OCI-LY7 (cell line): ENCODE data around the gene CYP26A1. TPM values are rescaled to one million over a fixed set of nuclear protein-coding genes. Genes with fewer than 3 reads are reported as not detected.
A peak's percentile ranks its signal among the peaks of the same experiment; 100 is the strongest.

Experiments used
- BruUV-seq: library from RNA; stranded (reverse); fragments of 400-500 nt; replicated peaks from 2 replicates; lab custom pipeline; 2021; lab: Mats Ljungman, UMichigan
- CTCF ChIA-PET: fragments of 300-600 bp; sonication (Branson Sonifier 250); formaldehyde crosslinking; loops from one replicate; lab custom pipeline; 2022; ENCODE audit warnings: antibody characterized with exemption; ENCODE audit not compliant: unreplicated experiment; lab: Charles Lee
- POLR2A ChIA-PET: fragments of 300-600 bp; sonication (Branson Sonifier 250); formaldehyde crosslinking; loops from one replicate; lab custom pipeline; 2022; ENCODE audit warnings: antibody characterized with exemption; lab: Charles Lee
- DNase-seq: peaks from one replicate; pipeline ENCODE4 v3.0.0-alpha.2; 2015; ENCODE audit warnings: low spot score
- H2AFZ ChIP-seq: fragments of 200-600 bp; sonication (generic), shearing (Covaris generic); 2 replicates; pipeline ENCODE4 v1.6.1; 2014; ENCODE audit warnings: mild to moderate bottlenecking, antibody characterized with exemption, low read length, moderate library complexity
- H3K27ac ChIP-seq: fragments of 200-600 bp; sonication (generic); 2 replicates; pipeline ENCODE4 v1.5.1; 2014; ENCODE audit warnings: mixed run types, low read depth, mild to moderate bottlenecking, moderate library complexity, low read length, inconsistent platforms; ENCODE audit not compliant: poor library complexity, severe bottlenecking
- H3K36me3 ChIP-seq: fragments of 200-600 bp; sonication (generic); 2 replicates; pipeline ENCODE4 v1.6.1; 2014; ENCODE audit warnings: mild to moderate bottlenecking, antibody characterized with exemption, low read length, moderate library complexity, mixed read lengths; ENCODE audit not compliant: insufficient read depth
- H3K4me1 ChIP-seq: fragments of 200-600 bp; sonication (generic); 2 replicates; pipeline ENCODE4 v1.5.1; 2014; ENCODE audit warnings: mild to moderate bottlenecking, low read length; ENCODE audit not compliant: insufficient read depth, poor library complexity, severe bottlenecking
- H3K4me2 ChIP-seq: fragments of 200-600 bp; sonication (generic); 2 replicates; pipeline ENCODE4 v1.6.1; 2014; ENCODE audit warnings: mild to moderate bottlenecking, low read length
- H3K4me3 ChIP-seq: fragments of 200-600 bp; sonication (generic); 2 replicates; pipeline ENCODE4 v1.5.1; 2014; ENCODE audit warnings: mild to moderate bottlenecking, low read depth, low read length; ENCODE audit not compliant: poor library complexity, severe bottlenecking
- H3K79me2 ChIP-seq: fragments of 200-600 bp; sonication (generic); 2 replicates; pipeline ENCODE4 v1.6.1; 2016; ENCODE audit warnings: low read depth, mild to moderate bottlenecking, low read length, moderate library complexity, mixed read lengths; ENCODE audit not compliant: insufficient read depth
- H3K9me2 ChIP-seq: fragments of 200-600 bp; sonication (generic); 2 replicates; pipeline ENCODE4 v1.6.1; 2016; ENCODE audit warnings: mild to moderate bottlenecking, low read length, mixed read lengths; ENCODE audit not compliant: insufficient read depth
- H3K9me3 ChIP-seq: fragments of 200-600 bp; sonication (generic); 2 replicates; pipeline ENCODE4 v1.6.1; 2014; ENCODE audit warnings: mild to moderate bottlenecking, mixed run types, low read length, mixed read lengths
- H4K20me1 ChIP-seq: fragments of 200-600 bp; sonication (generic); 2 replicates; pipeline ENCODE4 v1.6.1; 2014; ENCODE audit warnings: mild to moderate bottlenecking, antibody characterized with exemption, low read length, moderate library complexity, mixed read lengths; ENCODE audit not compliant: insufficient read depth
- EZH2phosphoT487 ChIP-seq: fragments of 200-600 bp; sonication (generic); IDR thresholded peaks from 2 replicates; pipeline ENCODE4 v1.6.1; 2018; ENCODE audit warnings: low read depth, borderline replicate concordance, mild to moderate bottlenecking, mixed run types, antibody characterized with exemption, low read length, moderate library complexity, mixed read lengths
- intact Hi-C: fragments of 100-400 bp; cut with micrococcal nuclease; formaldehyde crosslinking; loops from one replicate; pipeline ENCODE4 v1.10.0; 2022; ENCODE audit not compliant: unreplicated experiment
- total RNA-seq, 2 experiments: library from RNA; depleted of rRNA in 1 of 2; stranded (reverse); fragments of >200 nt in 1 of 2; shearing (Covaris generic) in 1 of 2; gene quantifications; 2 replicates each; pipeline ENCODE4 v1.2.3, GENCODE V29; 2014 to 2022
- TF ChIP-seq, protein P1 (sequence below): fragments of 200-600 bp; sonication (generic); conservative IDR thresholded peaks from 2 replicates; pipeline ENCODE4 v1.5.1; 2014; ENCODE audit warnings: mild to moderate bottlenecking, antibody characterized with exemption, low read length, moderate library complexity, mixed read lengths

Gene CYP26A1
- total RNA-seq, 2 experiments from 2014 or later = not detected

DNA sequence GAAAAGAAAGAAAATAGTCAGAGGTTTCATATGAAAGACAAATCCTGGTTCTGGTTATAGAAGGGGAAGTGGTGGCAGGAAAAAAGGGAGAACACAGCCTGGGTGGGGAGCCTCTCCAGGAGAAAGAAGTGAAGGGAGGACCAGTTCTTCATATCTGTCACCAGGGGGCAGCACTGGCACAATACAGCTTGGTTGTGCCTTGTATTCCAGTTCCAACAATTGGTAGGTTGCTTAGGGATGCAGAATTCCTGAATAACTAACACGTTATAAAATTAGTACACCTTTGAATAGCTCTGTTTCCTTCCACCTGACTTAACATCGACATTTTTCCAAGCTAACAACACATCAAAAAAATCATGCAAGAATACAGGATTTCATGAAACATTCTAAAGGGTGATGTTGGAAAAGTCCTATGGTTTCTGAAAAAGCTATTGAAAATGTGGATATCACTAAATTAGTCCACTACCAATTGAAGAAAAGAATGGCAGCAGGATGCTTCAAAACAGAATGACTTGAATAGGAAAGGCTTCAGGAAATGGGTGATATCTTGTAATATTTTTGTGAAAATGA is 52.9 kb downstream of the CYP26A1 start:
- ChIA-PET CTCF (no interaction called here), POLR2A (interaction anchor here (1.0 kb wide), 1 partner anchor 12 kb away, joined by 6 read pairs; no protein-coding TSS in a partner anchor)
- intact Hi-C loops = no loop called here
- no peaks in the 10 kb centered on the region for H3K79me2 ChIP-seq
- DNase-seq = peak; percentile 13
- no peak overlapping the region for H2AFZ ChIP-seq
- H3K27ac ChIP-seq = no peak overlapping the region
- H4K20me1 ChIP-seq = no peaks in the 10 kb centered on the region
- no peaks in the 10 kb centered on the region for H3K36me3 ChIP-seq
- peaks cover 13% of the 10 kb centered on the region for H3K9me3 ChIP-seq
- no peak overlapping the region for H3K4me2 ChIP-seq
- TF ChIP-seq EZH2phosphoT487 = no peak
- TF ChIP-seq, protein P1, sequence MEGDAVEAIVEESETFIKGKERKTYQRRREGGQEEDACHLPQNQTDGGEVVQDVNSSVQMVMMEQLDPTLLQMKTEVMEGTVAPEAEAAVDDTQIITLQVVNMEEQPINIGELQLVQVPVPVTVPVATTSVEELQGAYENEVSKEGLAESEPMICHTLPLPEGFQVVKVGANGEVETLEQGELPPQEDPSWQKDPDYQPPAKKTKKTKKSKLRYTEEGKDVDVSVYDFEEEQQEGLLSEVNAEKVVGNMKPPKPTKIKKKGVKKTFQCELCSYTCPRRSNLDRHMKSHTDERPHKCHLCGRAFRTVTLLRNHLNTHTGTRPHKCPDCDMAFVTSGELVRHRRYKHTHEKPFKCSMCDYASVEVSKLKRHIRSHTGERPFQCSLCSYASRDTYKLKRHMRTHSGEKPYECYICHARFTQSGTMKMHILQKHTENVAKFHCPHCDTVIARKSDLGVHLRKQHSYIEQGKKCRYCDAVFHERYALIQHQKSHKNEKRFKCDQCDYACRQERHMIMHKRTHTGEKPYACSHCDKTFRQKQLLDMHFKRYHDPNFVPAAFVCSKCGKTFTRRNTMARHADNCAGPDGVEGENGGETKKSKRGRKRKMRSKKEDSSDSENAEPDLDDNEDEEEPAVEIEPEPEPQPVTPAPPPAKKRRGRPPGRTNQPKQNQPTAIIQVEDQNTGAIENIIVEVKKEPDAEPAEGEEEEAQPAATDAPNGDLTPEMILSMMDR = peak; percentile 82
- no peak overlapping the region for H3K4me3 ChIP-seq
- H3K9me2 ChIP-seq = no peaks in the 10 kb centered on the region
- BruUV-seq = no TSS peak
- H3K4me1 ChIP-seq = peaks cover 9% of the 10 kb centered on the region

Other genes with a start within 250 kb of the CYP26A1 start
- gene EXOC6, start 225.4 kb upstream of the CYP26A1 start, total RNA-seq (2014; rRNA removed; shearing (Covaris generic)) = 8.0 and 9.6 TPM in 2 replicates
- gene EXOC6, start 225.4 kb upstream of the CYP26A1 start, total RNA-seq (2022) = 9.4 and 12.5 TPM in 2 replicates
- gene CYP26C1, start 13.1 kb upstream of the CYP26A1 start, total RNA-seq (2014; rRNA removed; shearing (Covaris generic)) = 0.15 and 0.19 TPM in 2 replicates
- 0.09 and 0.15 TPM in 2 replicates for gene CYP26C1, start 13.1 kb upstream of the CYP26A1 start, total RNA-seq (2022)